Retinal pigment epithelial cell (primary cell): ENCODE measurements around the gene TNFRSF13B.

ENCODE experiments used
- DNase-seq: peaks from one replicate; pipeline ENCODE4 v3.0.0-alpha.2; 2010; ENCODE audit warnings: low read depth
- H3K4me3 ChIP-seq: 2 replicates; pipeline ENCODE4 v1.5.1; 2011; ENCODE audit warnings: mild to moderate bottlenecking, low read length, control low read depth, moderate library complexity
- TF ChIP-seq, protein P1 (sequence below): conservative IDR thresholded peaks from 2 replicates; pipeline ENCODE4 v1.5.1; 2011; ENCODE audit warnings: low read depth, low read length, control low read depth, inconsistent platforms

The TNFRSF13B gene

GRCh38 chr17:16918443-16918842, 53.5 kb downstream of the TNFRSF13B start:
- H3K4me3 ChIP-seq = no peak overlapping the region
- TF ChIP-seq, protein P1, sequence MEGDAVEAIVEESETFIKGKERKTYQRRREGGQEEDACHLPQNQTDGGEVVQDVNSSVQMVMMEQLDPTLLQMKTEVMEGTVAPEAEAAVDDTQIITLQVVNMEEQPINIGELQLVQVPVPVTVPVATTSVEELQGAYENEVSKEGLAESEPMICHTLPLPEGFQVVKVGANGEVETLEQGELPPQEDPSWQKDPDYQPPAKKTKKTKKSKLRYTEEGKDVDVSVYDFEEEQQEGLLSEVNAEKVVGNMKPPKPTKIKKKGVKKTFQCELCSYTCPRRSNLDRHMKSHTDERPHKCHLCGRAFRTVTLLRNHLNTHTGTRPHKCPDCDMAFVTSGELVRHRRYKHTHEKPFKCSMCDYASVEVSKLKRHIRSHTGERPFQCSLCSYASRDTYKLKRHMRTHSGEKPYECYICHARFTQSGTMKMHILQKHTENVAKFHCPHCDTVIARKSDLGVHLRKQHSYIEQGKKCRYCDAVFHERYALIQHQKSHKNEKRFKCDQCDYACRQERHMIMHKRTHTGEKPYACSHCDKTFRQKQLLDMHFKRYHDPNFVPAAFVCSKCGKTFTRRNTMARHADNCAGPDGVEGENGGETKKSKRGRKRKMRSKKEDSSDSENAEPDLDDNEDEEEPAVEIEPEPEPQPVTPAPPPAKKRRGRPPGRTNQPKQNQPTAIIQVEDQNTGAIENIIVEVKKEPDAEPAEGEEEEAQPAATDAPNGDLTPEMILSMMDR = no peak

DNA sequence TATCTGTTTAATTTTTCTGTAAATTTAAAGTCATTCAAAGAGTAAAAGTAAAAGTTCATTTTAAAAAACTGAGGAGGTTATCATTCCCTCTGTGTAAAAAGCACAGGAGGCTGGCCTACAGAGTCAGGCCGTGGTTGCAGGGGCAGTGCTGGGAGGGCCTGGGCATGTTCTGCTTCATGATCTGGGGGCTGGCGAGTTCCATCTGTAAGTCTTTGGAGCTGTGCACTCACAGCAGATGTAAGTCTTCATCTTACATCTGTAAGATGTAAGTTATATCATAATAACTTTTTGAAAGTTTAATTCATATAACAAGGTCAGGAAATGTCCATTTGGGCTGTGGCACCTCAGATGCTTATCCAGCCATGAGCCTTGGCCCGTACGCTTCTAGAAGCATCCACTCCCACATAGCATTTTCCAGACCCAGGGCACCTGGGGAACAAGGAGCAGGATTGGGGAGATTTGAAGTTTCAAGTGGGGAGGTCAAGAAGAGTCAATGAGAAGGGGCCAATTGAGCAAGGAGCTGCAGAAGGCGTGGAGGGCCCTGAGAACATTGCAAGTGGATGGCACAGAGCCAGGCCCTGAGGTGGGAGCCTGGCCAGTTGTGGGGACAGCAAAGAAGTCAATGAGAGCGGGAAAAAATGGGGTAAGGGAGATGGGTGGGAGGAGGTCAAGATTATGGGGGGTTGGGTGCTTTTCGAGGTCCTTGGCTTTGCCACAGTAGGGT, 54.1 kb downstream of the TNFRSF13B start:
- no peak for DNase-seq
- H3K4me3 ChIP-seq = no peak overlapping the region
- TF ChIP-seq, protein P1 = no peak

More at GRCh38 chr17:16918443-16918842, 53.5 kb downstream of the TNFRSF13B start:
- DNase-seq = no peak

GRCh38 chr17:16916557-16916920, 55.4 kb downstream of the TNFRSF13B start:
- no peak overlapping the region for H3K4me3 ChIP-seq
- TF ChIP-seq, protein P1 = no peak
- no peak for DNase-seq

- no peak overlapping the region for H3K4me3 ChIP-seq
- TF ChIP-seq, protein P1 = peak; percentile 74
- no peak for DNase-seq
Observed at GRCh38 chr17:16915752-16916556, 56.0 kb downstream of the TNFRSF13B start.

GRCh38 chr17:16913463-16913862, 58.5 kb downstream of the TNFRSF13B start:
- H3K4me3 ChIP-seq = no peak overlapping the region
- no peak for DNase-seq
- TF ChIP-seq, protein P1 = no peak

DNA sequence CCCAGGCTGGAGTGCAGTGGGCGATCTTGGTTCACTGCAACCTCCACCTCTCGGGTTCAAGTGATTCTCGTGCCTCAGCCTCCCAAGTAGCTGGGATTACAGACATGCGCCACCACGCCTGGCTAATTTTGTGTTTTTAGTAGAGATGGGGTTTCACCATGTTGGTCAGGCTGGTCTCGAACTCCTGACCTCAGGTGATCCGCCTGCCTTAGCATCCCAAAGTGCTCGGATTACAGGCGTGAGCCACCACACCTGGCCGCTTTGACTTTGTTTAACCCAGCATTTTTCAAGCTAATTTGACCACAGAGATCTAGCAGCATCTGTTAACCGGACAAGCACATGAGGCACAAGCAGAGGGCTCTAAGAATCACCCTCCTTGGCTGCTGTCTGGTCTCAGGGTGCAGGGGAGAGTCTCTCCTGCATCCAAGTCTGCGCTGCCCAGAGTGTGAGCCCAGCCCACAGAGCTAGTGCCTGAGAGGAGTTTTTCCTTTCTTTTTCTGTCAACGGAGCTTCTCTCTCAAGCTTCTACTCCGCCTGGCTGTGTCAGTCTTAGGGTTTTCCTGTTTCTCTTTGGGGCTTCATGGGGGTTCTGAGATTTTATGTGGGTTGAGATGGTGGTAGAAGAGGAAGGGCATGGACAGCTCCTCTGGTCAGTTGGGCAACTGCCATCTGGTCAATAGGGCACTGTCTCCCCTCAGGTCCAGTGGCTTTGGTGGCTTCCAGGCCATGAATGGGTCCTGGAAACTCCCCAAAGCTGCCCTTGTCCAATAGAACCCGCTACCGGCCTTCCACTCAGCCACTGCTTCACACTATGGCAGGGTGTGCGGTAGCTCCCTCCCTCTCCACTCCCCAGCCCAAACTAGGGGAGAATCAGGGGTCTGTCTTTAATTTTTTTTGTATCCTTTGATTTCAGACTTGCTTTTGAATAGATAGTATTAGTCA, 59.6 kb downstream of the TNFRSF13B start:
- no peak overlapping the region for H3K4me3 ChIP-seq
- no peak for DNase-seq
- TF ChIP-seq, protein P1 = no peak
